ENCODE measurements around the gene TMEM74B. TPM values are rescaled to one million over a fixed set of nuclear protein-coding genes. Genes with fewer than 3 reads are reported as not detected.

TMEM74B gene
- total RNA-seq, 2 donors from 2014 or later, result 1.4 to 2.0 TPM

- H3K4me3 ChIP-seq, result no peak overlapping the region
- no peak overlapping the region for H3K9ac ChIP-seq (ENCODE audit: low read depth in 2 of 2, low read length in 2 of 2)
- intact Hi-C loops (cut with DNase I), result loop anchor here (10.0 kb wide), 1 partner anchor 58 kb away; no protein-coding TSS in a partner anchor
- TF ChIP-seq CTCF (IDR thresholded peaks at IDR 0.05), result no peak
- H3K27me3 ChIP-seq, result peaks cover 14% of the 10 kb centered on the region
- no peaks in the 10 kb centered on the region for H3K36me3 ChIP-seq
- H3K9me3 ChIP-seq, result no peaks in the 10 kb centered on the region
- H3K4me1 ChIP-seq, result no peaks in the 10 kb centered on the region
- H3K27ac ChIP-seq, result no peak overlapping the region
- no peak for DNase-seq
Observed at GRCh38 chr20:1183153-1183552, 1.6 kb downstream of the TMEM74B start.

- Histone ChIP-seq H3K9ac (ENCODE audit: low read depth in 2 of 2, low read length in 2 of 2) (no peak overlapping the region), H3K27me3 (peaks cover 14% of the 10 kb centered on the region), H3K9me3 (no peaks in the 10 kb centered on the region), H3K36me3 (no peaks in the 10 kb centered on the region), H3K27ac (no peak overlapping the region), H3K4me1 (no peaks in the 10 kb centered on the region), H3K4me3 (no peak overlapping the region)
- no peak for DNase-seq
- no peak for TF ChIP-seq CTCF (IDR thresholded peaks at IDR 0.05)
- intact Hi-C loops (cut with DNase I), result loop anchor here (10.0 kb wide), 1 partner anchor 57 kb away; no protein-coding TSS in a partner anchor
Observed at GRCh38 chr20:1182106-1182505, 2.7 kb downstream of the TMEM74B start.

- no peak overlapping the region for H3K9ac ChIP-seq (ENCODE audit: low read depth in 2 of 2, low read length in 2 of 2)
- TF ChIP-seq CTCF (IDR thresholded peaks at IDR 0.05), result no peak
- DNase-seq, result no peak
- intact Hi-C loops (cut with DNase I), result loop anchor here (10.0 kb wide), 1 partner anchor 56 kb away; no protein-coding TSS in a partner anchor
- no peak overlapping the region for H3K4me3 ChIP-seq
- H3K36me3 ChIP-seq, result no peaks in the 10 kb centered on the region
- H3K4me1 ChIP-seq, result no peaks in the 10 kb centered on the region
- peaks cover 14% of the 10 kb centered on the region for H3K27me3 ChIP-seq
- H3K27ac ChIP-seq, result no peak overlapping the region
- no peaks in the 10 kb centered on the region for H3K9me3 ChIP-seq
Observed at GRCh38 chr20:1180949-1181348, 3.8 kb downstream of the TMEM74B start.

- H3K27ac ChIP-seq, result no peak overlapping the region
- no peak for DNase-seq
- H3K9ac ChIP-seq (ENCODE audit: low read depth in 2 of 2, low read length in 2 of 2), result no peak overlapping the region
- no peaks in the 10 kb centered on the region for H3K36me3 ChIP-seq
- peaks cover 2% of the 10 kb centered on the region for H3K27me3 ChIP-seq
- intact Hi-C loops (cut with DNase I), result no loop called here
- no peaks in the 10 kb centered on the region for H3K4me1 ChIP-seq
- no peak overlapping the region for H3K4me3 ChIP-seq
- TF ChIP-seq CTCF (IDR thresholded peaks at IDR 0.05), result no peak
- no peaks in the 10 kb centered on the region for H3K9me3 ChIP-seq
Observed at GRCh38 chr20:1178623-1179022, 6.2 kb downstream of the TMEM74B start.

GRCh38 chr20:1178103-1178502, 6.7 kb downstream of the TMEM74B start:
- H3K27ac ChIP-seq, result no peak overlapping the region
- no peak overlapping the region for H3K9ac ChIP-seq (ENCODE audit: low read depth in 2 of 2, low read length in 2 of 2)
- no peak for DNase-seq
- H3K4me3 ChIP-seq, result no peak overlapping the region
- no peak for TF ChIP-seq CTCF (IDR thresholded peaks at IDR 0.05)
- intact Hi-C loops (cut with DNase I), result no loop called here
- H3K27me3 ChIP-seq, result no peaks in the 10 kb centered on the region
- H3K9me3 ChIP-seq, result no peaks in the 10 kb centered on the region
- H3K4me1 ChIP-seq, result no peaks in the 10 kb centered on the region
- H3K36me3 ChIP-seq, result no peaks in the 10 kb centered on the region
